Fibroblast of mammary gland (primary cell): Measurements from ENCODE around the gene SH3BGRL2.
A peak's percentile ranks its signal among the peaks of the same experiment; 100 is the strongest.

Experiments used
- DNase-seq: peaks from one replicate; pipeline ENCODE4 v3.0.0-alpha.2; 2010; ENCODE audit warnings: low read depth
- H3K4me3 ChIP-seq: 2 replicates; pipeline ENCODE4 v1.5.1; 2011; ENCODE audit warnings: low read depth, mild to moderate bottlenecking, low read length, moderate library complexity; ENCODE audit not compliant: control insufficient read depth
- CTCF ChIP-seq: conservative IDR thresholded peaks from 2 replicates; pipeline ENCODE4 v1.5.1; 2011; ENCODE audit warnings: low read depth, low read length, inconsistent platforms; ENCODE audit not compliant: control insufficient read depth, insufficient read depth

The SH3BGRL2 gene

GRCh38 chr6:79719248-79719960 is 88.3 kb downstream of the SH3BGRL2 start:
- H3K4me3 ChIP-seq = no peak overlapping the region
- TF ChIP-seq CTCF = no peak
- peak; percentile 87 for DNase-seq

- no peak for TF ChIP-seq CTCF
- no peak overlapping the region for H3K4me3 ChIP-seq
- DNase-seq = no peak
Measured at GRCh38 chr6:79724816-79725215, 93.7 kb downstream of the SH3BGRL2 start.

- no peak for TF ChIP-seq CTCF
- H3K4me3 ChIP-seq = no peak overlapping the region
- DNase-seq = no peak
Measured at GRCh38 chr6:79731471-79731870, 100.3 kb downstream of the SH3BGRL2 start.

GRCh38 chr6:79733388-79733787 is 102.3 kb downstream of the SH3BGRL2 start:
- no peak for TF ChIP-seq CTCF
- peak; percentile 5 for DNase-seq
- no peak overlapping the region for H3K4me3 ChIP-seq

GRCh38 chr6:79734374-79734773 is 103.2 kb downstream of the SH3BGRL2 start:
- H3K4me3 ChIP-seq = no peak overlapping the region
- no peak for DNase-seq
- no peak for TF ChIP-seq CTCF

- no peak for DNase-seq
- no peak for TF ChIP-seq CTCF
- H3K4me3 ChIP-seq = no peak overlapping the region
Measured at GRCh38 chr6:79735183-79735582, 104.1 kb downstream of the SH3BGRL2 start.
